GM21367 (cell line): ENCODE measurements around the gene CBX8.

Experiments
- ATAC-seq: cut with Tn5 transposase; IDR thresholded peaks from one replicate; pipeline ENCODE4 v1.9.1; 2021; ENCODE audit not compliant: unreplicated experiment

CBX8 gene

GRCh38 chr17:79795795-79796443, 958 bp downstream of the CBX8 start:
- ATAC-seq, result no peak

- no peak for ATAC-seq
Measured at GRCh38 chr17:79794659-79795511, 2.0 kb downstream of the CBX8 start.

GRCh38 chr17:79793924-79794304, 3.0 kb downstream of the CBX8 start:
- ATAC-seq, result no peak

DNA sequence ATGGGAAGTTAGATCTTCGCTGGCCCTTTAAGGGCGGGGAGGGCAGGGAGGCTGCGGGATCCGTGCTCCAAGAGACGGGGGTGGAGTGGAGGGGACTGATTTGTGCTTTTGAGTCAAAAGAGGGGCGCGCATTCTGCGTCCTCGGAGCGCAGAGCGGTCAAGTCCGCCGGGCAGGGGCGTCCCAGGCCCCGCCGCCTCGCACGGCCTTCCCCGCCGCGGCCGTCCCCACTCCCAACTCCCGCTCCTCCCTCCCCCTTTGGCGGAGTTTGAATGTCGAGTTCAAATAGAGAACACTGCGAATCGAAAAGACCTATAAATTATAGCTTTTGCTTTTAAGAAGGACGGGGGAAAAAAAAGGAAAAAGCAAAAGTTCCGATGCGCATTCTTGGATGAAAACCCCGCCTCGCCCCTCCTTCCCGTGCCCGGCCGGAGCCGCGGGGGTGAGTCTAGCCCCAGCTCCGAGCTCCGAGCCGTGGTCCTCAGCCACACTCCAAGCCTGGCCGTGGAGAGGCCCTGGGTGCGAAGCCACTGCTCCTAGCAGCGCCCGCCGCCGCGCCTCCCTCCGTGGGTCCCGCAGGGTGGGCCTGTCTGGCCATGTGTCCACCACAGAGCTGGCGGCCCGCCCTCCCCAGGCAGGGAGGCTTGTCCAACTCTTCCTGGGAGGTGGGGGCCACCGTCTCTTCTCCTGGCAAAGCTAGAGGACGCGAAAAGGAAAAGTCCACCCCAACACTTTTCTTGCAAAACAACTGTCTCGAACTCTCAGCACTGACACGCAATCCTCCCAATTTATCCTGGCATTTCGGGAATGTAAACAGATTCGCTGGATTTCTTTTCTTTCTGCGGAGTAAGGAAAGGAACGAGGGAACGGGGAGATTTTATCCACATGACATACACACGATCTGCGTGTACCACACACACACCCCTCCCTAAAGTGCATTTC, 3.6 kb downstream of the CBX8 start:
- ATAC-seq, result no peak

DNA sequence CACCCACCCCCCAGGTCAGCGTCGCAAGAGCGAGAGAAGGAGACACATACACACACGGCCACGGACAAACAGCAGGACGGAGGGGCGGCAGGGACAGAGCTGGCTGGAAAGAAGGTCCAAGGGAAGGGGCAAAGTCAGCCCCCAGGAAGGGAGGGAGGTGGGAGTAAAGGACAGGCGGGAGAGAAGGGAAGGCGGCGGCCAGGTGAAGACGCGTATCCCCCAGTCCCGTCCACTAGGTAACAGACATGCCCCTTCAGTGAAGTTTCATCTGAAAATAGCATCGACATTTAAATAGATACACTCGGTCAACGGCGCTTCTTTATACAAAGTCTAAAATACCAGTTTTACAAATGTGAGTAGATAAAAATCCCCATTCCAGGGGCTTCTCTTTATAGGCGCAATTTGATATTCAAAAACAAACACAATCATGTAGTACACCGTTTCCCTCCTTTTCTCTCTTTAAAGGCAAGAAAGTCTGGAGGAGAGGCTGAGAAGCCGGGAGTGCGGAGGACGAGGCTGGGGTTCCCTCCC, 4.5 kb downstream of the CBX8 start:
- no peak for ATAC-seq

DNA sequence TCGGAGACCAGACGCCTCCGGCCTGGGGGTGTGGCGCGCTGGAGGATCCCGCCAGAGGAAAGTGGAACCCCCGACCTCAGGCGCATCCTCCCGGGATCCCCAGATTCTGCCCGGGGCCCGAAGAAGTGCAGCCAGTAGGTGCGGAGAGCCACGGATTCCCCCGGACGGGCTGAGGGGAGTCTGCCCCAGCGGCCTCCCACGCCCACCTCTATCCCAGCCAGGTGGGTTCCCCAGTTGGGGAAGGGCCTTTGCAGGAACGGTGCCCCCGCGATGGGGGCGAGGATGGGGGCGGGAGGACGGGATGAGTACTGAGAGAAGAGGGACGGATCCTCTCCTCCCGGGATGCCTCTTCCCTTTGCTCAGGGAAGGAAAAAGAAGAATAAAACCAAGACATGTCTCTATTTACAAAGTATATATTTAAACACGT, 5.1 kb downstream of the CBX8 start:
- no peak for ATAC-seq

DNA sequence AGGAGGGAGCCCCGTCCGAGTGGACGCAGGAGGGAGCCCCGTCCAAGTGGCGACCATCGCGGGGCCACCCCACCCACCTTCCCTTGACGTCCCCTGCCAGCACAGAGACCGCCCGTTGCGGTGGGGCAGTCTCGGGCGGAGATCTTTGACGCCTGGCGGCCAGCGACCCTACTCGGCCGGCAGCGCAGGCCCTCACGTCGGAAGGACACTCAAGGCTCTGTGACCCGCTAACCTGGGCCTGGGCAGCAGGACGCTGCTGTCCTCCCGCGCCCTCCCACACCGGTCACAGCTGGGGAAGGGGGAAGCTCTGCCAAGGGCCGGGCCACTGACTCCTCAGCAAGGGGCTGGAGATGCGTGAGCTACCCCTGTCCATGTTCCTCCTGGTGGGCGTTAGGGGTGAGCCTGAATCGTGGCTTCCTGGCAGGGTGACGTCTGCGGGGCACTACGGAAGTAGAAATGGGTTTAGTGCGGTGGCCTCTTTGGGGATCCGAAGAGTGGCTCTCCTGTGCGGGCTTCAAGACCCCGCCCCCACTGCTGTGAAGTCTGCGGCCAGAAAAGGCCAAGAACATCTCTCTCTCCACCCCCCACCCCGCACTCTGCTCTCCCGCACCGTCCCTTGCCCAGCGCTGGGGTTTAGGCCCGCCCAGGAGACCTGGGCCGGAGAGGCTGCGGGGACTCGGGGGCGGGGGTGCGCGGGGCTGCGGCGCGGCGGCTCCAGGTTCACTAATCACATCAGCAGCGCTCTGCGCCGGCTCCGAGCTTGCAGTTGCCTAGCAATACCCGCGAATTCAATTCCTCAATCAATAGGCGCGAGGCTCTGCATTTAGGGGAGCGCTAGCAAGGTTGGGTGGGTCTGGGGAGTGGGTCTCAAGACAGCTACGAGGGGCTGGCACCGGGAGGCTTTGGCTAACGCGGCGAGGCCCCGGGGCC, 5.8 kb downstream of the CBX8 start:
- no peak for ATAC-seq

DNA sequence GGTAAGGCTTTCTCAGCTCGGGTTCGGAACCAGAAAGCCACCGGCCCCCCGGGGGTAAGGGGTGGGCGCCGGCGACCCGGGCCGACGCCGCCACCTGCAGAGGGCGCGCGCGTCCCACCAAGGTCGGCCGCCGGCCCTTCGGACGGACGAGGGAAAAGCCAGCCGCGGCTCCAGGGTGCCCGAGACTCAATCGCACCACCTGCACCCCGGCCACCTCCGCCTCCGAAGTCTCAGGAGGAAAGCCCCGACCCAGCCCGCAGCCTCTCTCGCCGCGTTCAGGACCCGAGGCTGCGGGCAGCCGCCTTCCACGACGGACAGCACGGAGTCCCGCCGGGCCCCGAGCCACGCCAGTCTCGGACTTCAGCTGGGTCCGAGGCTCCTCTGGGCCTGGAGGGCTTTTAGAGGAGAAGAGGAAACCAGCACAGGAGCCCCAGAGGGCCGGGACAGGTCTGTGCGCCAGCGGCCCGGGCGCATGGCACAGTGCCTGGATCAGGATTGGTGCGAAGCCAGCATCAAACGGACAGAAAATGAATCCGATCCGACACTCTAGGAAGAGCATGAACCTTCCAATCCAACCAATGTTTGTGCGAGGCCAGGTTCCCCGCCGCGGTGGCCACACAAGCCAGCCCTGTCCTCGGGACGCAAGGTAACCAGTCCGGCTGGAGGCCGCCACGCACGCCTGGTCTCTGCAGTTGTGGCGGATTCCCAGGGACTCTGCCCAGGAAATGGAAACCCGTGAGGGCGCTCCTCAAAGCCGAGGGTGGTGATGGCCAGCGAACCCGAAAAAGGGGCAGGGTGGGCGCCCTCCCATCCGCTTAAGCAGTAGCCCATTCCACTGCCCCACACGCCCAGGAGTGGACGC, 6.7 kb downstream of the CBX8 start:
- ATAC-seq, result no peak

DNA sequence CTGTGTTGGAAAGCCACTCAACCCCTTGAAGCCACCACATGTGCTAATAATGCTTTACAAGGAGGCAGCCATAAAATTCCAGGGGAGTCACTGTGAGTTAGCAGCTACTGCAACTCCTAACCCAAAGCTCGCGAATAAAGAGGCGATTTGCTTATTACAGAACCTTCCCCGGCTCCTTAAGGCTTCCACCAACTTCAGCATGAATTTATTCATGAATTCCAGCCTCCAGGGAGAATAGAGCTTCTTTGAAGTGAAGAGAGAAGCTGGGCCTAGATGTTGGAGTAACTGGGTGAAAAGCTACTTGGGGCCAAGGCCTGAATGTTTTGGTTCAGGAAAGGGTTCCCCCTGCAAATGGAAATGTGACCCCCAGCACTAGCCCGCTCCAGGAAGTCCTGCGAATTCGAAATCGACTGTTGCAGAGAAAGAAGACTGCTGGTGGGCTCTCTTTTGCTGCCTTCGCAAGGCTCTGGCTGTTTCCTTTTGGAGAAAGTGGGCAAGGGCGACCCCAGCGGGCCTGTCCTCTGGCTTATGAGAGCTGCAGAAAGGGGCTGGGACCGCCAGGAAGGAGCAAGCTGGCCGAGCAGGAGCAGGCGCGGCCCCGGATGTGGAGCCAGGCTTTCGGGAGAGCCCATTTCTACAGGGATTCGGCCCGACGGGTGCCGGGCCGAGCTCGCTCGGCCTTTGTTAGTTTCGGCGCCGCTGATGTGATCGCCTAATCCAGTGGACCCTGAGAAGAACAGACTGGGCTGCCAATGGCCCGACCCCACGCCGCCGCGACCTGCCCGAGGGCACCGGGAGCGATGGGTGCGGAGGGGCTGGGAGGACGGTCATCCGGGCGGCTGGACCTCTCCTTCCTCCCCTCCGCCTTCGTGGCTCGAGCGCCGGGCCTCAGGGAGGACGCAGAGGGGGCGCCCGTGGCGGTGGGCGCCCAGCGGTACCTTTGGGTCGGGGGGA, 7.6 kb downstream of the CBX8 start:
- no peak for ATAC-seq

DNA sequence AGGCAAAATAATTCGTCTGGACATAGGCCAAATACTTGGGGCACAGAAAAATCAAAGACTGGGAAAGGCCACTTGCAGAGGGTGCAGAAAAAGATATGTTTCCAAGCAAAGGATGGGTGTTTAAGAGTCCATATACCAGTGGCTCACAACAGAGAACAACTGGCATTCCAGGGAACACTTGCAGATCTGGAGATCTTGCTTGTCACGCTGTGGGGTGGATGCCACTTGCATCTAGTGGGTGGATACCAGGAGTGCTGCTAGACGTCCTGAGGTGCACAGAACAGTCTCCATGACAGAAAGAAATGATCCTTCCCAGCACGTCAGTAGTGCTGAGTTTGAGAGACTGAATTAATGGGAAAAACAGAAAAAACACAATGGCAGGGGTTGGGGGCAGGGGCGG, 8.4 kb downstream of the CBX8 start:
- no peak for ATAC-seq

GRCh38 chr17:79786930-79787643, 9.8 kb downstream of the CBX8 start:
- ATAC-seq, result no peak

DNA sequence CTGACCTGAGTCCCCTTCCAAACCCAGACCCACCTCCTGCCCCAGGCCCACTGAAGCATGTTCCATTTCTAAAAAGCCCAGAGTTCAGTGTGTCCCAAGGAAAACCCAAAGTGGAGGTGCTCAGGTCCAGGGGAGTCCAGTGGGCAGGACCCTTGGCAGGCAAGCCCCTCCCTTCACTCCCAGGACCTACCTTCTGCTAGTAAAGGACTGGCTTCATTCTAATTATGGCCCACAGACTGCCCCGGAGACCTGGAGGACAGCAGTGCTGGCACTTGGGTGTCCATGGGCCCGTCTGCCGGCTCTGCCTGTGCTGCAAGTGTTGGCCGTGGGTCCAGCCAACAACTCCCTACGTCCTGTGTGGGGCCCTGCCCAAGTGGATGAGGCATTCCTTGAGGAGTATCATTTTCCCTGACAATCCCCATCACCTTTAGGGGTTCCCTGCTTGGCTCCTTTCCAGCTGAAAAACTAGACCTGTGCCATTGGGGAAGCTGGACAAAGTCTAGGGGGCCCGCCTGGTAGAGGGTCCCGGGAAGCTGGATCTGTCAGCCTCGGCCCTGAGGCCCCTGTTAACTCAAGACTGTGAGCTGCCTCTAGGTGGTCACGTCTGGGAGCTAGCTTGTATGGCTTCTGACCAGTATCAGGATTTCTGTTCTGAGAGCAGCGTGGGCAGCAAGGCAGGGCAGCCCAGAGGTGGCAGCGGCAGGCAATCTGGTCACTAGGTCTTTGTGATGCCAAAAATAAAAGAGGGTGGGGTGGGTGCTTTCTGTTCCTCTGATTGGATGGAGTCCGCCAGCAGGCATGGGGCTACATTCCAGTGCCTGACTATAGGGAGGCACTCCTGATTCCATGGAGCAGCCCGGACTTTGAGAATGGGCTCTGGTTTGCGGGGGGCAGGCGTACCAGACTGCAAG, 10.7 kb downstream of the CBX8 start:
- no peak for ATAC-seq

DNA sequence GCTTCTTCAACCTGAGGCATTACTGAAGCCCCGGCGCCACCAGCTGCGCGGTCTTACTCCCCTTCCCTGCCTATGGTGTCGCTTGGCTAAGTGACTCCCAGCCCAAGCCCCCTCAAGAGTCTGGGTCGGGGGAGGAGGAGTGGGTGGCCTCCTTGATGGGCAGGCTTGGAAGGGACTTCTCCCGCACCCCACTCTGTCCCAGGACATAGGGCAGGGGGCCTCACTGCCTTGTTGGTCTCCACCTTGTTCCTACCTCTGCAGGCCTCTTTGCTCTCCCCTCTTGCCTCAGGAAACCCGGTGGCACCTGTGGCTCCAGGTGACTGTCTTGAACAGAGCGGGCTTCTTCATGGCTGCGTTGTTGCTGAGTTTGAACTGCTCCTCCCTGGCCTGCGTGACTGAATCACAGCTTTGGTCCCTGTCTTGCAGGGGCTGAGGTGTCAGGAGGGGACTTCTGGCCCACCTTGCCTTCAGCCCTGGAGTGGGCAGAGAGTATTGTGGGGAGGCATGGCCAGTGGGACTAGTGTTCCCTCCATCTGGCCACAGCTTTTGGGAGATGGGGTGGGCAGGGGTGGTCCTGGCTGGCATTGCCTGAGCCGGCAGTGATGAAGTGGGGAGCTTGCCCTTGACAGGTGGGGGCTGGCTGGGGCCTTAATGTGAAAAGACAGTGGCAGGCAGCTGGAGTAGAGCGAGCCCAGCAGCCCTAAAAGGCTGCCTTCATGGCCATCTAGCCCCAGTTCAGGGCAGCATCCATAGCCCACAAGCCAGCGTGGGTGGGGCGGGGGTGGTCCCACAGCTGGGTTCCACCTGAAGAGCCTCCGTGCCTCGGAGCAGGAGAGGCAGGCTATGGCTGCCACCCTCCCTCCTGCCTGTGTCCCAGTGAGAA, 11.6 kb downstream of the CBX8 start:
- ATAC-seq, result no peak

GRCh38 chr17:79784353-79785016, 12.4 kb downstream of the CBX8 start:
- ATAC-seq, result no peak

DNA sequence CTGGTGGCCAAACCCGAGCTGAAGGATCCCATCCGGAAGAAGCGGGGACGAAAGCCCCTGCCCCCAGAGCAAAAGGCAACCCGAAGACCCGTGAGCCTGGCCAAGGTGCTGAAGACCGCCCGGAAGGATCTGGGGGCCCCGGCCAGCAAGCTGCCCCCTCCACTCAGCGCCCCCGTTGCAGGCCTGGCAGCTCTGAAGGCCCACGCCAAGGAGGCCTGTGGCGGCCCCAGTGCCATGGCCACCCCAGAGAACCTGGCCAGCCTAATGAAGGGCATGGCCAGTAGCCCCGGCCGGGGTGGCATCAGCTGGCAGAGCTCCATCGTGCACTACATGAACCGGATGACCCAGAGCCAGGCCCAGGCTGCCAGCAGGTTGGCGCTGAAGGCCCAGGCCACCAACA, 13.0 kb downstream of the CBX8 start:
- ATAC-seq, result no peak
